Epithelial cell of proximal tubule (primary cell): ENCODE results near the gene CD248. TPM values are rescaled to one million over a fixed set of nuclear protein-coding genes. Genes with fewer than 3 reads are reported as not detected.
A peak's percentile ranks its signal among the peaks of the same experiment; 100 is the strongest.

ENCODE experiments used
- DNase-seq: peaks from one replicate; pipeline ENCODE4 v3.0.0-alpha.2; 2011; ENCODE audit warnings: low read depth
- H3K4me3 ChIP-seq: 2 replicates; pipeline ENCODE4 v1.5.1; 2011; ENCODE audit warnings: low read depth, mild to moderate bottlenecking, low read length
- total RNA-seq: library from RNA; depleted of rRNA; stranded (reverse); fragments of >200 nt; gene quantifications from 2 replicates; pipeline ENCODE4 v1.2.3, GENCODE V29; 2015
- TF ChIP-seq, protein P1 (sequence below): conservative IDR thresholded peaks from 2 replicates; pipeline ENCODE4 v1.5.1; 2012; ENCODE audit warnings: low read depth, mild to moderate bottlenecking, low read length

Gene CD248, protein sequence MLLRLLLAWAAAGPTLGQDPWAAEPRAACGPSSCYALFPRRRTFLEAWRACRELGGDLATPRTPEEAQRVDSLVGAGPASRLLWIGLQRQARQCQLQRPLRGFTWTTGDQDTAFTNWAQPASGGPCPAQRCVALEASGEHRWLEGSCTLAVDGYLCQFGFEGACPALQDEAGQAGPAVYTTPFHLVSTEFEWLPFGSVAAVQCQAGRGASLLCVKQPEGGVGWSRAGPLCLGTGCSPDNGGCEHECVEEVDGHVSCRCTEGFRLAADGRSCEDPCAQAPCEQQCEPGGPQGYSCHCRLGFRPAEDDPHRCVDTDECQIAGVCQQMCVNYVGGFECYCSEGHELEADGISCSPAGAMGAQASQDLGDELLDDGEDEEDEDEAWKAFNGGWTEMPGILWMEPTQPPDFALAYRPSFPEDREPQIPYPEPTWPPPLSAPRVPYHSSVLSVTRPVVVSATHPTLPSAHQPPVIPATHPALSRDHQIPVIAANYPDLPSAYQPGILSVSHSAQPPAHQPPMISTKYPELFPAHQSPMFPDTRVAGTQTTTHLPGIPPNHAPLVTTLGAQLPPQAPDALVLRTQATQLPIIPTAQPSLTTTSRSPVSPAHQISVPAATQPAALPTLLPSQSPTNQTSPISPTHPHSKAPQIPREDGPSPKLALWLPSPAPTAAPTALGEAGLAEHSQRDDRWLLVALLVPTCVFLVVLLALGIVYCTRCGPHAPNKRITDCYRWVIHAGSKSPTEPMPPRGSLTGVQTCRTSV
- 0.07 and 1.0 TPM in 2 replicates for total RNA-seq

DNA sequence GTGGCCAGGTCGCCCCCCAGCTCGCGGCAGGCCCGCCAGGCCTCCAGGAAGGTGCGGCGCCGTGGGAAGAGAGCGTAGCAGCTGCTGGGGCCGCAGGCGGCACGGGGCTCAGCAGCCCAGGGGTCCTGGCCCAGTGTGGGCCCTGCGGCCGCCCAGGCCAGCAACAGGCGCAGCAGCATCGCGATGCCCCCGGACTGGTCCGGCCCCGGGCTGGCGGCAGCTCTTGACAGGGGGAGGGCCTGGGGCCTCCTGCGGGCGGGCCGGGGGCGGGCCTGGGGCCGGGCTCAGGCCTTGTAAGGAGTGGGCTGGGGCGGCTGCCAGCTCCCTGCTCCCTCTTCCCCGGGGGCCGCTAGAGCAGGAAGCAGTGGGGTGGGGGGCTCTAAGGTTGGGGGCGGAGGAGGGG, at the start of gene CD248:
Gene CD248 (minus strand): TSS at position 196 of the 403 bp plus-strand sequence. CDS start 17 bp downstream, at position 179.
- TF ChIP-seq, protein P1, sequence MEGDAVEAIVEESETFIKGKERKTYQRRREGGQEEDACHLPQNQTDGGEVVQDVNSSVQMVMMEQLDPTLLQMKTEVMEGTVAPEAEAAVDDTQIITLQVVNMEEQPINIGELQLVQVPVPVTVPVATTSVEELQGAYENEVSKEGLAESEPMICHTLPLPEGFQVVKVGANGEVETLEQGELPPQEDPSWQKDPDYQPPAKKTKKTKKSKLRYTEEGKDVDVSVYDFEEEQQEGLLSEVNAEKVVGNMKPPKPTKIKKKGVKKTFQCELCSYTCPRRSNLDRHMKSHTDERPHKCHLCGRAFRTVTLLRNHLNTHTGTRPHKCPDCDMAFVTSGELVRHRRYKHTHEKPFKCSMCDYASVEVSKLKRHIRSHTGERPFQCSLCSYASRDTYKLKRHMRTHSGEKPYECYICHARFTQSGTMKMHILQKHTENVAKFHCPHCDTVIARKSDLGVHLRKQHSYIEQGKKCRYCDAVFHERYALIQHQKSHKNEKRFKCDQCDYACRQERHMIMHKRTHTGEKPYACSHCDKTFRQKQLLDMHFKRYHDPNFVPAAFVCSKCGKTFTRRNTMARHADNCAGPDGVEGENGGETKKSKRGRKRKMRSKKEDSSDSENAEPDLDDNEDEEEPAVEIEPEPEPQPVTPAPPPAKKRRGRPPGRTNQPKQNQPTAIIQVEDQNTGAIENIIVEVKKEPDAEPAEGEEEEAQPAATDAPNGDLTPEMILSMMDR, result no peak
- H3K4me3 ChIP-seq, result no peak within 1 kb of the TSS
- DNase-seq, result no peak

GRCh38 chr11:66365711-66366619, 49.1 kb upstream of the CD248 start:
- TF ChIP-seq, protein P1, result no peak
- no peak for DNase-seq
- no peak overlapping the region for H3K4me3 ChIP-seq

DNA sequence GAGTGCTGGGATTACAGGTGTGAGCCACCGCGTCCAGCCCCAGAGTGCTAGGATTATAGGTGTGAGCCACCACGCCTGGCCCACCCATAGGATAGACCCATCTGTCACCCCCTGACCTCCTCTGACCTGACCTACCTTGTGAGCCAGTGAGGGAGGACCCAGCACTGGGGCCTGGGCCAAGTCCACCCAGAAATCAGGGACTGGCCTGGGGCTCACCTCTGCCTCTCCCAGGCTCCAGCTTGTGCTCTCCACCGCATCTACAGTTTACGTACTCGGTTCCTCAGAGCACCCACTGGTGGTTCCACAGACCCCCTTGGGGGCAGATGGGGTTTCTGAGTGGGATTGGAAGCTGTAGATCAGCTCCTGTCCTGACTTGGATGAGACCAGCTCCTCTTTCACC, 48.3 kb upstream of the CD248 start:
- no peak overlapping the region for H3K4me3 ChIP-seq
- TF ChIP-seq, protein P1, result no peak
- no peak for DNase-seq

DNA sequence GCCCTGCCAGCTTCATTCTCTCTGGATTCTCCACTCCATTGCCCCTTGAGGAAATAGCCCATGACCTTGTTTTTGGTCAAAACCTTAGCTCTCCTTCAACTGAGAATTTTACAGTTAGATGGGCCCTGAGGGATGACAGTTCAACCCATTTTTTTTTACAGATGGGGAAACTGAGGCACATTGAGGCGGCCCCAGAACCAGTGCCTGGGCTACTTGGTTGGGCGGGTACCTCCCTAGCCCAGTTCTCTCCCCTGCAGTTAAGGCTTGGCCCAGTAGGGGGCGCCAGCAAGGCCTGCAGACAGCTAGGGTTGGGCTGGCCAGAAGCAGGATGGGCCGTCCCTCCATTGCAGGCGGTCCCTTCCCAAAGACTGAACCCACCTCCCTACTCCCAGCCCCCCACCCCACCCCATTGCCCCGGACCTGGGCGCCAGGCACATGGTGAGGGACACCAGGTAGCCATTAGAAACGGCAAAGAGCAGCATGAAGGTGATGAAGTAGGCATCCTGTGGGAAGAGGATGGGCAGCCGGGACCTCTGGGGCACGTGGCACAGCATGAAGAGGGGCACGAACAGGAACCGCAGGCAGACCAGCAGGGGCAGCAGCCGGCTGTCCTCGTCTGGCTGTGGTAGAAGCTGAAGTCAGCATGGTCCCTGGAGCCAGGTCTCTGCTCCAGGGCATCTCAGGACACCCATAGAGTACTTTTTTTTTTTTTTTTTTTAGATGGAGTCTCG, 47.1 kb upstream of the CD248 start:
- no peak for DNase-seq
- TF ChIP-seq, protein P1, result peak; percentile 83
- no peak overlapping the region for H3K4me3 ChIP-seq

GRCh38 chr11:66363187-66363601, 46.4 kb upstream of the CD248 start:
- no peak overlapping the region for H3K4me3 ChIP-seq
- DNase-seq, result no peak
- TF ChIP-seq, protein P1, result no peak
